Mesothelial cell of epicardium (in vitro differentiated cells): Measurements from ENCODE around the gene ATXN2. TPM values are rescaled to one million over a fixed set of nuclear protein-coding genes. Genes with fewer than 3 reads are reported as not detected.
A peak's percentile ranks its signal among the peaks of the same experiment; 100 is the strongest.

Source experiments
- DNase-seq, 2 experiments: peaks; one replicate each; pipeline ENCODE4 v3.0.0; 2021; ENCODE audit warnings: low spot score in 2 of 2; ENCODE audit not compliant: unreplicated experiment in 2 of 2
- H3K27ac Mint-ChIP-seq: 2 replicates; pipeline ENCODE4 v1.8.0; 2021; ENCODE audit warnings: mixed read lengths
- H3K27me3 Mint-ChIP-seq: 2 replicates; pipeline ENCODE4 v1.8.0; 2021; ENCODE audit warnings: low read depth, mixed read lengths
- H3K36me3 Mint-ChIP-seq: 2 replicates; pipeline ENCODE4 v1.8.0; 2021; ENCODE audit warnings: mixed read lengths
- H3K4me1 Mint-ChIP-seq: 2 replicates; pipeline ENCODE4 v1.8.0; 2021; ENCODE audit warnings: mixed read lengths
- H3K4me3 Mint-ChIP-seq: 2 replicates; pipeline ENCODE4 v1.8.0; 2021; ENCODE audit warnings: mild to moderate bottlenecking, moderate library complexity, mixed read lengths
- H3K9me3 Mint-ChIP-seq: 2 replicates; pipeline ENCODE4 v1.8.0; 2021; ENCODE audit warnings: mixed read lengths
- CTCF ChIP-seq: fragments of 200-600 bp; sonication (generic); IDR thresholded peaks from one replicate; pipeline ENCODE4 v1.5.0; 2021; ENCODE audit warnings: antibody characterized with exemption; ENCODE audit not compliant: unreplicated experiment
- total RNA-seq: library from RNA; stranded (reverse); gene quantifications from 3 replicates; pipeline ENCODE4 v1.2.1, GENCODE V29; 2021

The ATXN2 gene
- total RNA-seq, 1 donor from 2014 or later = 152 TPM

GRCh38 chr12:111446631-111447570 is 152.2 kb downstream of the ATXN2 start:
- peaks cover 39% of the 10 kb centered on the region for H3K36me3 Mint-ChIP-seq
- peak in 1 of 2 experiments; percentile 3 for DNase-seq
- peak overlapping the region; percentile 58 for H3K27ac Mint-ChIP-seq
- peaks cover 2% of the 10 kb centered on the region for H3K4me1 Mint-ChIP-seq
- H3K9me3 Mint-ChIP-seq = no peaks in the 10 kb centered on the region
- H3K4me3 Mint-ChIP-seq = no peak overlapping the region
- no peaks in the 10 kb centered on the region for H3K27me3 Mint-ChIP-seq
- no peak for TF ChIP-seq CTCF

GRCh38 chr12:111445726-111446581 is 153.2 kb downstream of the ATXN2 start:
- no peaks in the 10 kb centered on the region for H3K9me3 Mint-ChIP-seq
- peaks cover 36% of the 10 kb centered on the region for H3K36me3 Mint-ChIP-seq
- H3K4me1 Mint-ChIP-seq = peaks cover 2% of the 10 kb centered on the region
- H3K27ac Mint-ChIP-seq = peak overlapping the region; percentile 58
- TF ChIP-seq CTCF = no peak
- H3K27me3 Mint-ChIP-seq = no peaks in the 10 kb centered on the region
- peak in 1 of 2 experiments; percentile 9 for DNase-seq
- no peak overlapping the region for H3K4me3 Mint-ChIP-seq

GRCh38 chr12:111444925-111445725 is 154.0 kb downstream of the ATXN2 start:
- no peak for TF ChIP-seq CTCF
- peak in 1 of 2 experiments; percentile 14 for DNase-seq
- peaks cover 2% of the 10 kb centered on the region for H3K4me1 Mint-ChIP-seq
- peaks cover 31% of the 10 kb centered on the region for H3K36me3 Mint-ChIP-seq
- no peak overlapping the region for H3K27ac Mint-ChIP-seq
- no peak overlapping the region for H3K4me3 Mint-ChIP-seq
- no peaks in the 10 kb centered on the region for H3K9me3 Mint-ChIP-seq
- H3K27me3 Mint-ChIP-seq = no peaks in the 10 kb centered on the region

- Mint-ChIP-seq H3K27ac (no peak overlapping the region), H3K27me3 (no peaks in the 10 kb centered on the region), H3K36me3 (peaks cover 31% of the 10 kb centered on the region), H3K4me3 (no peak overlapping the region), H3K4me1 (peaks cover 2% of the 10 kb centered on the region), H3K9me3 (no peaks in the 10 kb centered on the region)
- no peak for TF ChIP-seq CTCF
- DNase-seq = peak in 1 of 2 experiments; percentile 7
These were observed 154.7 kb downstream of the ATXN2 start for GRCh38 chr12:111444314-111444924.

DNA sequence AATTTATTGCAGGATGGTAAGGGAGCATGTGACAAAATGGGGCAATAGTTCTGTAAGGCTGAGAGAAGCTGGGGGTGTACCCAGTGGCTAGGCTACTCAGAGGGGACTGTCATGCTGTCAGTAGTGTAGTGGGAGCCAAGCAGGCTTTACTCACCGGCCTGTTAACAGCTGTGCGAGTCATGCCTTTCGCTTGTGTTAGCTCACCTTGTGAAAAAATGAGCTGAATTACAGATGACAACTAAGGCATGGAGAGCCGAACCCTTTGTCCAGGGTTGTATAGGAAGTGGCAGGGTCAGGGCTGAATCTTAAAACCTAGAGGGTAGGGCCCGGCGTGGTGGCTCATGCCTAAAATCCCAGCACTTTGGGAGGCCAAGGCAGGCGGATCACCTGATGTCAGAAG is 155.5 kb downstream of the ATXN2 start:
- Mint-ChIP-seq H3K27me3 (no peaks in the 10 kb centered on the region), H3K9me3 (no peaks in the 10 kb centered on the region), H3K36me3 (peaks cover 27% of the 10 kb centered on the region), H3K4me1 (peaks cover 4% of the 10 kb centered on the region), H3K27ac (no peak overlapping the region), H3K4me3 (no peak overlapping the region)
- TF ChIP-seq CTCF = no peak
- no peak for DNase-seq
